PC-9 (cell line): ENCODE data around the gene FAM193B. TPM values are rescaled to one million over a fixed set of nuclear protein-coding genes. Genes with fewer than 3 reads are reported as not detected.

Experiments used
- BruUV-seq: library from RNA; stranded (reverse); fragments of 400-500 nt; replicated peaks from 2 replicates; lab custom pipeline; 2021; lab: Mats Ljungman, UMichigan
- CTCF ChIA-PET: fragments of 300-600 bp; sonication (Branson Sonifier 250); formaldehyde crosslinking; loops from one replicate; lab custom pipeline; 2022; ENCODE audit warnings: antibody characterized with exemption; lab: Charles Lee
- POLR2A ChIA-PET: fragments of 300-600 bp; sonication (Branson Sonifier 250); formaldehyde crosslinking; loops from one replicate; lab custom pipeline; 2022; ENCODE audit warnings: antibody characterized with exemption; ENCODE audit not compliant: unreplicated experiment; lab: Charles Lee
- DNase-seq, 2 experiments: peaks; one replicate each; pipeline versions ENCODE4 v3.0.0 to v3.0.0-alpha.2; 2015 to 2022; ENCODE audit warnings: mixed read lengths in 1 of 2
- H2AFZ ChIP-seq: fragments of 200-600 bp; sonication (generic); 2 replicates; pipeline ENCODE4 v1.8.1; 2017; ENCODE audit warnings: antibody characterized with exemption
- H3F3A ChIP-seq: fragments of 200-600 bp; sonication (generic); 2 replicates; pipeline ENCODE4 v1.8.1; 2017; ENCODE audit warnings: antibody characterized with exemption, mild to moderate bottlenecking, low read depth; ENCODE audit not compliant: insufficient read depth
- H3K27ac ChIP-seq: fragments of 200-600 bp; sonication (generic); 2 replicates; pipeline ENCODE4 v1.6.1; 2016; ENCODE audit warnings: mixed run types
- H3K27me3 ChIP-seq: fragments of 200-600 bp; sonication (generic); 2 replicates; pipeline ENCODE4 v1.6.1; 2016; ENCODE audit warnings: low read depth, mixed run types; ENCODE audit not compliant: insufficient read depth
- H3K36me3 ChIP-seq: fragments of 200-600 bp; sonication (generic); 2 replicates; pipeline ENCODE4 v1.6.1; 2016; ENCODE audit warnings: low read depth, mixed run types
- H3K4me1 ChIP-seq: fragments of 200-600 bp; sonication (generic); replicated peaks from 2 replicates; pipeline ENCODE4 v1.6.1; 2016; ENCODE audit warnings: mixed run types; ENCODE audit not compliant: insufficient read depth
- H3K4me2 ChIP-seq: fragments of 200-600 bp; sonication (generic); 2 replicates; pipeline ENCODE4 v1.6.1; 2017; ENCODE audit warnings: mixed run types
- H3K4me3 ChIP-seq: fragments of 200-600 bp; sonication (generic); 2 replicates; pipeline ENCODE4 v1.6.1; 2016; ENCODE audit warnings: mixed run types
- H3K79me2 ChIP-seq: fragments of 200-600 bp; sonication (generic); 2 replicates; pipeline ENCODE4 v1.6.1; 2017; ENCODE audit warnings: low read depth, mixed run types
- H3K9me2 ChIP-seq: fragments of 200-600 bp; sonication (generic); 2 replicates; pipeline ENCODE4 v1.8.1; 2017; ENCODE audit warnings: mild to moderate bottlenecking; ENCODE audit not compliant: insufficient read depth
- H3K9me3 ChIP-seq: fragments of 200-600 bp; sonication (generic); 2 replicates; pipeline ENCODE4 v1.8.1; 2016; ENCODE audit warnings: low read depth; ENCODE audit not compliant: insufficient read depth
- H4K20me1 ChIP-seq: fragments of 200-600 bp; sonication (generic); 2 replicates; pipeline ENCODE4 v1.8.1; 2017; ENCODE audit not compliant: insufficient read depth
- CTCF ChIP-seq: fragments of 200-600 bp; sonication (generic); conservative IDR thresholded peaks from 2 replicates; pipeline ENCODE4 v1.6.1; 2017; ENCODE audit warnings: mixed run types, antibody characterized with exemption, mild to moderate bottlenecking, moderate library complexity
- EZH2 ChIP-seq: fragments of 200-600 bp; sonication (generic); IDR thresholded peaks from 2 replicates; pipeline ENCODE4 v1.8.0; 2017; ENCODE audit warnings: antibody characterized with exemption, low read depth
- intact Hi-C: fragments of 100-400 bp; cut with micrococcal nuclease; formaldehyde crosslinking; loops from one replicate; pipeline ENCODE4 v1.10.0; 2022; ENCODE audit not compliant: unreplicated experiment
- total RNA-seq: library from RNA; stranded (reverse); gene quantifications from 2 replicates; pipeline ENCODE4 v1.2.3, GENCODE V29; 2021

Gene FAM193B
- total RNA-seq, 1 experiment from 2014 or later: 70.4 TPM

- peaks cover 12% of the 10 kb centered on the region; the same call in 1 of the 2 replicates for H3F3A ChIP-seq
- H3K36me3 ChIP-seq: no peaks in the 10 kb centered on the region
- TF ChIP-seq EZH2 (no peak), CTCF (no peak)
- DNase-seq: no peak
- no peak overlapping the region for H3K27ac ChIP-seq
- ChIA-PET POLR2A (no interaction called here), CTCF (no interaction called here)
- H2AFZ ChIP-seq: no peak overlapping the region
- H3K9me2 ChIP-seq: no peaks in the 10 kb centered on the region
- no peaks in the 10 kb centered on the region for H3K79me2 ChIP-seq
- no peaks in the 10 kb centered on the region for H4K20me1 ChIP-seq
- no peak overlapping the region for H3K4me3 ChIP-seq
- intact Hi-C loops: no loop called here
- H3K9me3 ChIP-seq: no peaks in the 10 kb centered on the region
- H3K4me1 ChIP-seq: no peaks in the 10 kb centered on the region
- H3K4me2 ChIP-seq: no peak overlapping the region
- no TSS peak for BruUV-seq
- no peaks in the 10 kb centered on the region for H3K27me3 ChIP-seq
These were observed 50.0 kb downstream of the FAM193B start for GRCh38 chr5:177504086-177505056.

GRCh38 chr5:177503351-177504085 lies 50.8 kb downstream of the FAM193B start:
- no peaks in the 10 kb centered on the region for H4K20me1 ChIP-seq
- peaks cover 12% of the 10 kb centered on the region; the same call in 1 of the 2 replicates for H3F3A ChIP-seq
- intact Hi-C loops: no loop called here
- ChIA-PET CTCF (no interaction called here), POLR2A (no interaction called here)
- BruUV-seq: no TSS peak
- TF ChIP-seq CTCF: no peak
- no peaks in the 10 kb centered on the region for H3K27me3 ChIP-seq
- no peaks in the 10 kb centered on the region for H3K36me3 ChIP-seq
- no peak overlapping the region for H3K4me2 ChIP-seq
- no peaks in the 10 kb centered on the region for H3K9me3 ChIP-seq
- DNase-seq: no peak
- no peak overlapping the region for H3K4me3 ChIP-seq
- no peak overlapping the region for H3K27ac ChIP-seq
- no peaks in the 10 kb centered on the region for H3K9me2 ChIP-seq
- H2AFZ ChIP-seq: no peak overlapping the region
- H3K4me1 ChIP-seq: no peaks in the 10 kb centered on the region
- no peaks in the 10 kb centered on the region for H3K79me2 ChIP-seq

GRCh38 chr5:177502886-177503285 lies 51.5 kb downstream of the FAM193B start:
- H3K4me2 ChIP-seq: no peak overlapping the region
- DNase-seq: no peak
- CTCF ChIA-PET: no interaction called here
- no peak overlapping the region for H2AFZ ChIP-seq
- TF ChIP-seq CTCF: no peak
- TF ChIP-seq EZH2: no peak
- H3K27ac ChIP-seq: no peak overlapping the region
- peaks cover 5% of the 10 kb centered on the region; the same call in 1 of the 2 replicates for H3K4me1 ChIP-seq
- no peaks in the 10 kb centered on the region for H3K36me3 ChIP-seq
- H3K27me3 ChIP-seq: no peaks in the 10 kb centered on the region
- intact Hi-C loops: no loop called here
- H3K4me3 ChIP-seq: no peak overlapping the region
- no peaks in the 10 kb centered on the region for H3K79me2 ChIP-seq
- peaks cover 12% of the 10 kb centered on the region; the same call in 1 of the 2 replicates for H3F3A ChIP-seq
- H3K9me2 ChIP-seq: no peaks in the 10 kb centered on the region
- BruUV-seq: no TSS peak
- no peaks in the 10 kb centered on the region for H3K9me3 ChIP-seq
- POLR2A ChIA-PET: interaction anchor here (0.7 kb wide), 1 partner anchor 77 kb away, joined by 4 read pairs; no protein-coding TSS in a partner anchor
- no peaks in the 10 kb centered on the region for H4K20me1 ChIP-seq
